22Rv1 (cell line): Measurements from ENCODE around the gene PLSCR3.

Experiments
- ZFX ChIP-seq: fragments of 450-650 bp; IDR thresholded peaks from 2 replicates; pipeline ENCODE4 v1.6.1; 2017; ENCODE audit warnings: antibody characterized with exemption, borderline replicate concordance
- TF ChIP-seq, protein P1 (sequence below): fragments of 450-650 bp; IDR thresholded peaks from 2 replicates; pipeline ENCODE4 v1.5.1; 2017; ENCODE audit warnings: mild to moderate bottlenecking

DNA sequence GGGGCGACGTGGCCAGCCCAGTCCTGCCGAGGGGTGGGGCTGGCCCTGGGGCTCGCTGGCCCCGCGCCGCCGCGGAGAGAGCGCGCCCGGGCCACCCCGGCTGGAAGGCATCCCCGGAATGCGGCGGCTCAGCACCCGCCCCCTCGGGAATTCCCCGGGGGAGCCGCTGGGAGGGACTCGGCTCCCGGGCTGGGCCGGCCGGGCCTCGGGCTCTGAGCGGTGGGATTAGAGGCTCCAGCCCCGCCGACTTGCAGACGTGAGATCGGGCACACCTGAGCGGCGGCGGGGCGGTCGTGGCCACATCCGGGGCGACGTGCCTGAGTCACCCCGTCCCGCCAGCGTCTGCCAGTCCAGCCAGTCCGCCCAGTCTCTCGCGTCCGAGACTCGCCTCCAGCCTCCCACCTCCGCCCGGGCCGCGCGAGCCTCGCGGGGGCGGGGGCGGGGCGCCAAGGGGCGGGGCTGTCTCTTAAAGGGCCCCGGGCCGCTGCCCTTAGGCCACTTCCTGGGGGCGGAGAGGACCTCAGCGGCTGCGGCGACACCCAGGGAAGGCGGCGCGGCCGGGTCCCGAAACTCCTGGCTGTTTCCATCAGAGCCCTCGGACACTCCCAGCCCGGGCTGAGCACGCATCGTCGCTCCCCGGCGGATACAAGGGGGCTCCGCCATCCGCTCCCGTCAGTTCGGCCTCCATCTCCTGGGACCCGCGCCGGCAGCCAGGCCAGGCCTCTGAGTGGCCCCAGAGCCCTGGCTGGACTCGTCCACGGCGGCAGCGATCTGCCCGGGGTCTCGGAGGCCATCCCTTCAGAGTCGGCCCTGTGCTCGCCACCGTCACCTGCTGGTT lies 42.4 kb downstream of the PLSCR3 start, which contains the start of gene KCTD11:
- TF ChIP-seq, protein P1, sequence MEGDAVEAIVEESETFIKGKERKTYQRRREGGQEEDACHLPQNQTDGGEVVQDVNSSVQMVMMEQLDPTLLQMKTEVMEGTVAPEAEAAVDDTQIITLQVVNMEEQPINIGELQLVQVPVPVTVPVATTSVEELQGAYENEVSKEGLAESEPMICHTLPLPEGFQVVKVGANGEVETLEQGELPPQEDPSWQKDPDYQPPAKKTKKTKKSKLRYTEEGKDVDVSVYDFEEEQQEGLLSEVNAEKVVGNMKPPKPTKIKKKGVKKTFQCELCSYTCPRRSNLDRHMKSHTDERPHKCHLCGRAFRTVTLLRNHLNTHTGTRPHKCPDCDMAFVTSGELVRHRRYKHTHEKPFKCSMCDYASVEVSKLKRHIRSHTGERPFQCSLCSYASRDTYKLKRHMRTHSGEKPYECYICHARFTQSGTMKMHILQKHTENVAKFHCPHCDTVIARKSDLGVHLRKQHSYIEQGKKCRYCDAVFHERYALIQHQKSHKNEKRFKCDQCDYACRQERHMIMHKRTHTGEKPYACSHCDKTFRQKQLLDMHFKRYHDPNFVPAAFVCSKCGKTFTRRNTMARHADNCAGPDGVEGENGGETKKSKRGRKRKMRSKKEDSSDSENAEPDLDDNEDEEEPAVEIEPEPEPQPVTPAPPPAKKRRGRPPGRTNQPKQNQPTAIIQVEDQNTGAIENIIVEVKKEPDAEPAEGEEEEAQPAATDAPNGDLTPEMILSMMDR: peak; percentile 61
- TF ChIP-seq ZFX: no peak
